ENCODE measurements around the gene TYK2.

GRCh38 chr19:10422046-10422461 lies 41.7 kb upstream of the TYK2 start:
- no peak for TF ChIP-seq ZBTB20 (tag by site-specific recombination; IDR thresholded peaks at IDR 0.05)
- no peak for TF ChIP-seq PATZ1 (tag by site-specific recombination; IDR thresholded peaks at IDR 0.05)
- no peak for TF ChIP-seq MYNN (tag by site-specific recombination; IDR thresholded peaks at IDR 0.05; ENCODE audit: borderline replicate concordance)
- TF ChIP-seq ZNF138 (tag by site-specific recombination; IDR thresholded peaks at IDR 0.05; ENCODE audit: borderline replicate concordance): no peak
- TF ChIP-seq ZNF670 (tag by site-specific recombination; IDR thresholded peaks at IDR 0.05; ENCODE audit: low read depth): no peak
- TF ChIP-seq, protein P1, sequence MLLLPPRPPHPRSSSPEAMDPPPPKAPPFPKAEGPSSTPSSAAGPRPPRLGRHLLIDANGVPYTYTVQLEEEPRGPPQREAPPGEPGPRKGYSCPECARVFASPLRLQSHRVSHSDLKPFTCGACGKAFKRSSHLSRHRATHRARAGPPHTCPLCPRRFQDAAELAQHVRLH (tag by site-specific recombination; IDR thresholded peaks at IDR 0.05): no peak
- TF ChIP-seq, protein P2, sequence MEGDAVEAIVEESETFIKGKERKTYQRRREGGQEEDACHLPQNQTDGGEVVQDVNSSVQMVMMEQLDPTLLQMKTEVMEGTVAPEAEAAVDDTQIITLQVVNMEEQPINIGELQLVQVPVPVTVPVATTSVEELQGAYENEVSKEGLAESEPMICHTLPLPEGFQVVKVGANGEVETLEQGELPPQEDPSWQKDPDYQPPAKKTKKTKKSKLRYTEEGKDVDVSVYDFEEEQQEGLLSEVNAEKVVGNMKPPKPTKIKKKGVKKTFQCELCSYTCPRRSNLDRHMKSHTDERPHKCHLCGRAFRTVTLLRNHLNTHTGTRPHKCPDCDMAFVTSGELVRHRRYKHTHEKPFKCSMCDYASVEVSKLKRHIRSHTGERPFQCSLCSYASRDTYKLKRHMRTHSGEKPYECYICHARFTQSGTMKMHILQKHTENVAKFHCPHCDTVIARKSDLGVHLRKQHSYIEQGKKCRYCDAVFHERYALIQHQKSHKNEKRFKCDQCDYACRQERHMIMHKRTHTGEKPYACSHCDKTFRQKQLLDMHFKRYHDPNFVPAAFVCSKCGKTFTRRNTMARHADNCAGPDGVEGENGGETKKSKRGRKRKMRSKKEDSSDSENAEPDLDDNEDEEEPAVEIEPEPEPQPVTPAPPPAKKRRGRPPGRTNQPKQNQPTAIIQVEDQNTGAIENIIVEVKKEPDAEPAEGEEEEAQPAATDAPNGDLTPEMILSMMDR (tag by site-specific recombination; IDR thresholded peaks at IDR 0.05): no peak

Measured in HEK293 (cell line).